HG03571 (cell line): ENCODE data around the gene COX7A2L.
A peak's percentile ranks its signal among the peaks of the same experiment; 100 is the strongest.
"Not testable (repeated sequence)": the region's sequence is repeated elsewhere in the genome, so short reads cannot be mapped to it uniquely, and the experiment has no call there.

ENCODE experiments used
- ATAC-seq: cut with Tn5 transposase; IDR thresholded peaks from one replicate; pipeline ENCODE4 v1.9.1; 2021; ENCODE audit not compliant: unreplicated experiment

COX7A2L gene, protein sequence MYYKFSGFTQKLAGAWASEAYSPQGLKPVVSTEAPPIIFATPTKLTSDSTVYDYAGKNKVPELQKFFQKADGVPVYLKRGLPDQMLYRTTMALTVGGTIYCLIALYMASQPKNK

DNA sequence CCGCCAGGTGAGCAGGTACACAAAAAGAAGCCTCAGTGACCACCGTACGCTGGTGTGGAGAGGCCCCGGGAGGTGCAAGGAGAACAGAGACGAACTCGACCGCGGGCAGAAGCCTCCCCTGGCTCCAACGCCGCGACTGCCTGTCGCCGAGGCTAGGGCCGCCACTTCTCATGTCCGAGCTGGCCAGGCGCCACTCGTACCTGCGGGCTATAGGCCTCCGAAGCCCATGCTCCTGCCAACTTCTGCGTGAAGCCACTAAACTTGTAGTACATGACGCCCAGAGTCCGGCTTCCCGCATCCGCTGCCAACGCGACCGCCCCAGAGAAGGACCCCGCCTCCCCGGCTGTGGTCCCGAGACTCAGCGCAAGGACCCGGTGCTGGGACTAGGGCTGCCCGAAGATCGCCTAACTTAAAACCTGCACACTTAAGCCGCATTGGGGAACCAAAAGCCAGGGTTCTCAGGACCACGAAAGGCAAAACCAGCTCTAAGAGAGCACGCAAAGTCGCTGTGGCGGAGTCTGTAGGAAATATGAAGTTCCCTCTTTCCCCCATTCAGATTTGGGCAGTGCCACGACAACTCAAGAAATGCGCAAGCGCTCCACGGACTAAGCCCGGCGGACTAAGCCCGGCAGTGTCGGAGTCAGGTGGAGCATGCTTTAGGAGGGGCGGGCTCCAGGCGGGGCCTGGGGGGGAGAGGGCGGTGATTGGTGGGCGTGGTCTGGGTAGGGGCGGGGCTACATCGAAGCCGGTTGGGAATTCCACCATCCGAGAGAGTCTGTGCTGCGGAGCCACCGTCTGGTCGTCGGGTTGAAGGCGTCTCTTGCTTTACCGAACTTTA, at the start of gene COX7A2L:
Gene COX7A2L (minus strand): TSS at position 328 of the 838 bp plus-strand sequence. CDS start 56 bp downstream, at position 272.
- peak; percentile 93 for ATAC-seq

DNA sequence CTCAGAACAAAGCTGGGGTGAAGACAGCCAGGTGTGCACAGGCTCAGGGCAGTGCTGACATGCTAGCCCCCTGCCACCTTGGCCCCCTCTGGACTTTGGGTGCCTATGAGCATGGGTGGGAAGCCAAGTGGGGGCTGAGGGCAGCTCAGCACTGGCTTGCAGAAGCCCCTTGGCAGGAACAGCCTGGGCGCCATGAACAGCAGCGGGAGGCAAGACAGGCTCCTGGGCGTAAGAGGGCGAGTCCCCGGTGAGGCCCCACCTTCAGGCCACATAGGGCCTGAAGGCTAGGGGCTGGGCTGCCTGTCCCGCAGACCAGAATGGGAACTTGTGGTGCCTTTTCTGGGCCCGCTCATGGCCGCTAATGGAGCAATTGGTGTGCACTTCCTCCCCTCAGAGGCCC, 47.0 kb upstream of the COX7A2L start:
- ATAC-seq: no peak

DNA sequence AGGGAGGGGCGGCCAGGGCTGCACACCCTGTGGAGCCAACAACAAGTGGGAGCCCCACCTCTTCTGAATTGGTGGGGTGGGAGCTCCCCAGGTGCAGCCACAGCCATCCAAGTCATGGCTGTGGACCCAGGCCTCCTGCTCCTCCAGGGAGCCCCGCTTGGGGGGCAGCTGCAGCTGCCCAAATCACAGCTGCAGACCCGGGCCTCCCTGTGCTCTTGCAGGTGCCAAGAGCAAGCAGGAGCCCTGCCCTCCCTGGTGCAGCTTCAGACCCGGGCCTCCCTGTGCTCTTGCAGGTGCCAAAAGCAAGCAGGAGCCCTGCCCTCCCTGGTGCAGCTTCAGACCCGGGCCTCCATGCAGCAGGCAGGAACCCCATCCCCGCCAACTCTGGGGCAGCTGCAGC, 46.5 kb upstream of the COX7A2L start:
- ATAC-seq: no peak

DNA sequence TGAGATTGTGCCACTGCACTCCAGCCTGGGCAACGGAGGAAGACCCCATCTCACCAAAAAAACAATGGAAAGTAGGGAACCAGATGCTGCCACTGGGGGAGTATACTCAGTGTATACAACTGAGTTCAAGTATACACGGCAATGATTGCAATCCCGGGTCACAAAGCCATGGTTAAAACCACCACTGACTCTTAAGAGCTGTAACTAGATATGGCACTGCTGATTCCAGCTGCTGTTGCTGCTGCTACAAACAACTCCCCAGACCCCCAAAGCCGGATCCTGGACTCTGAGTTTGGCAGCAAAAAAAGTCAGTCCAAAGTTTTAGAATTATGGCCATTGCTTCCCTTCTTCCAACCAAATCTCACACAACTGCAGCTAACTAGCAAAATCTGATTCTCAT, 43.7 kb upstream of the COX7A2L start:
- no peak for ATAC-seq

DNA sequence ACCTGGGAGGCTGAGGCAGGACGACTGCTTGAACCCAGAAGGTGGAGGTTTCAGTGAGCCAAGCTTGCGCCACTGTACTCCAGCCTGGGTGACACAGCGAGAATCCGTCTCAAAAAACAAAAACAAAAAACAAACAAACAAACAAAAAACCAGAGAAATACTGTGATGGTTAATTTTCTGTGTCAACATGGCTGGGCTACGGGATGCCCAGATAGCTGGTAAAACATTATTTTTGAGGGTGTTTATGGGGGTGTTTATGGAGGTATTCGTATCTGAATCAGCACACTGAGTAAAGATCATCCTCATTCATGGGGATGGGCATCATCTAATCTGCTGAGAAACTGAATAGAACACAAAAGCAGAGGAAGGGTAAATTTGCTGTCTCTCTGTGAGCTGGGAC, 40.8 kb upstream of the COX7A2L start:
- no peak for ATAC-seq

DNA sequence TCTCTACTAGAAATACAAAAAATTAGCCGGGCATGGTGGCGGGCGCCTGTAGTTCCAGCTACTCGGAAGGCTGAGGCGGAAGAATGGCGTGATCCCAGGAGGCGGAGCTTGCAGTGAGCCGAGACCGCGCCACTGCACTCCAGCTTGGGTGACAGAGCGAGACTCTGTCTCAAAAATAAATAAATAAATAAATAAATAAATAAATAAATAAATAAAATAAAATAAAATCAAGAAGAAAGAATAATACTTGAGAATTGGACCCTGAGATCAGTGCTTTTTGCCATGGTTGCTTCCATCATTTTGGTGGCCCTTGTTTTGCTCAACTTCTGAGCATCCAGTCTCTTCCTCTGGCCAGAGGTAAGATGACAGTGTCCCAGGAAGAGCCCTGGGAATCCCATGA, 37.0 kb upstream of the COX7A2L start:
- ATAC-seq: not testable (repeated sequence)

DNA sequence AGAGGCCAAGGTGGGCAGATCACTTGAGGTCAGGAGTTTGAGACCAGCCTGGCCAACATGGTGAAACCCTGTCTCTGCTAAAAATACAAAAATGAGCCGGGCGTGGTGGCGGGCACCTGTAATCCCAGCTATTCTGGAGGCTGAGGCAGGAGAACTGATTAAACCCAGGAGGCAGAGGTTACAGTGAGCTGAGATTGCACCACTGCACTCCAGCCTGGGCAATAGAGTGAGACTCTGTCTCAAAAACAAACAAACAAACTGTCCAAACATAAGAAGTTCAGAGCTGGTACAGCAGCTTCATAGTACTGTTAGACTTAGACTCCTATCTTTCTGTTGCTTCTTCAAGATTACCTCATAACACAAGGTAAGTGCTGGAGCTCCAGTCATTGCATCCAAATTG, 32.3 kb upstream of the COX7A2L start:
- ATAC-seq: not testable (repeated sequence)

DNA sequence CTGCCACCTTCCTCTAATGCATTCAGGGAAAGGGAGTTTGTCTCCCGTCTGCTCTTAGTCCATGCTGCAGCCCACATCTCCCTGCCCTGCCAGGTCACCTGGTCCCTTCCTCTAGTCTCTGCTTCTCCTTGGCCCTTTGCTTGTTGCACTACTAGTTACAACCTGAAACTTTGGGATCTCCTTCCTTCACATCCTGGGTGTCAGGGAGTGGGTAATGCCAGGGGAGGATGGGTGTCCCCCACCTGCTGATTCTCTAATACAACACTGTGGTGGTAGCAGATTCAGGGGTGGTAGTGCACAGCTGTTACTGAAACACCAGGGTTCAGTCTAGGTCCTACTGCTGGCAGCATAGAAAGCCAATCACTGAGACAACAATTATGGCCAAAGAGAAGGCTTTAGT, 31.2 kb upstream of the COX7A2L start:
- no peak for ATAC-seq

DNA sequence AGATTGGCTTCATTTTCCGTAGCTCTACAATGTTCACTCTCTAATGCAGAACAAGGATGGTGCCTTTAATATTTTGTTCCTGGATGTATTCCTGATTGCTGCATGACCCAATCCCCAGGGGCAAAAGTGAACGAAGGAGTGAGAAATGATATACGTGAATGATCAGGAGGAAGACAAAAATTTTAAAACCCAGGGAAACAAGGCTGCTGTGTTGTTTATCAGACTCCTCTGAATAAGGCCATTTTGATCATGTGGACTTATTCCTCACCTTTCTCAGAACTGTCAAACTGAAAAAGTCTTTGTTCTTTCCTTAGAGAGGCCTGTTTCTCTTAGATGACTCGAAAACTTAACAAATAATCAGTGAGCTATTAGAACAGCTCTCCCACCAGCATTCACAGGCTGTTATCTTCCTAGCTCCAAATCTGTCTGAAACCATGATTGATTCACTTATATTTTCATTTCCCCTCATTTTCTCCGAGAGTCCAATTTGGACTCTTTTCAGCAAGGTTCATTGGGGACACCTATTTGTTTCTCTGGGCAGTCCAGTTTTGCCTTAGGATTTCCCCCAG, 29.5 kb upstream of the COX7A2L start:
- ATAC-seq: no peak

DNA sequence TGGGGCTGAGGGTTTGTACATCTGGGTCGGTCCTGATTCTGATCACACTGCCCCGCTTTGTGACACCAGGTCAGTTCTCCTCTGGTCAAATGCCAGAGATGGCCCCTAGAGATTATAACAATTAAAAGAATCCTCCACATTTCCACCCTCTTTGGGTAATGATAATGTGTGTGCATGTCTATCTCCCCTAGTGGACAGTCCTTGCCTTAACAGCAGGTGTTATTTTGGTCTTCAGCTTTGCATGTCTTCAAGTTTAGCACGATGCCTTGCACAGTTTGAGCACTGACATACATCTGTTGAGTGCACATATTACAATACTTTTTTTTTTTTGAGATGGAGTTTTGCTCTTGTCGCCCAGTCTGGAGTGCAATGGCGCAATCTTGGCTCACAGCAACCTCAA, 25.7 kb upstream of the COX7A2L start:
- no peak for ATAC-seq

DNA sequence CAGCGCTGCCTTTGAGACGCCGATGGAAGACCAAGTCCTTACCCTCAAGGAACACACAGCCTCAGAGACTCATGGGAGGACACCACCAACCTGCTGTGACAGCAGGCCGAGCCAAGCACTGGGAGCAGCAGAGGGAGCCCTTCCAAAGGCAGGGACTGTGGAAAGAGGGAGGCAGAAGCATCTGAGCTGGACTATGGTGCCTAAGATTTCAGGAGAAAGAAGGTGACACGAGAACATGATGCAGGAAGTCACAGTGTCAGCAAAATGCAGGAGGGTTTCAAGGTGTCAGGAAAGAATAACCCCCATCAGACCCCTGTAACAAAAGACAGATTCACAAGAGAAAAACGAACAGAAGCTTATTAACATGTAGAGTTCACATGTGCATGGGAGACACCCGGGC, 24.2 kb upstream of the COX7A2L start:
- ATAC-seq: no peak

DNA sequence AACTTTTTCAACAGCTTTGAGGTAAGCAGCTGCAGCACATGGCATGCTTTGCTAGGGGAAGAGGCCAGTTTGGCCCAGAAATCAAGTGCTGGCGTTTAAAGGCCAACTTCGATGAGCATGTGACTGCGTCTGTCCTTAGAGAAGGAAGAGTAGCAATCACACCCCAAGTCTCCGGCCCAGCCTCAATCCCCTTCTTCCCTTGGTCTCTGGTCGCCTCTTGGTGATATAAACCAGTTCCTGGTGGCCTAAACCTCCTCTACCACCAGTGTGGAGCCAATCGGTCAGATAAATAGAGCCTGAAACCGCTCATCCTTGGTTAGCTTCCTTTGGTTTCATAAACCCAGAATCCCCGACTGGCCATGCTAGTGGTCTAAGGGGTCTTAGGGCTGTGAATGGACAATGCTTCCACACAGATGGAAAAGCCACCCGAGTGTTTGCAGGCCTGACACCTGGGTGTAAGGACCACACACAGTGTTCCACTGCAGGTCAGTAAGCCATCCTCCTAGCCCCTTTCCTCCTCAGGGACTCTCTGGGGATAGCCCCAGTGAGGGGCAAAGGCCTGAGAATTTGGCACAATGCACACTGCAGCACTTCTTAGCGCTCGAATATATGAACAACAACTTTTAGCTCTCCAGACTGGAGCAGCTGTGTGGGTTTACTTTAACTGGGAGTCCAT, 23.0 kb upstream of the COX7A2L start:
- no peak for ATAC-seq

DNA sequence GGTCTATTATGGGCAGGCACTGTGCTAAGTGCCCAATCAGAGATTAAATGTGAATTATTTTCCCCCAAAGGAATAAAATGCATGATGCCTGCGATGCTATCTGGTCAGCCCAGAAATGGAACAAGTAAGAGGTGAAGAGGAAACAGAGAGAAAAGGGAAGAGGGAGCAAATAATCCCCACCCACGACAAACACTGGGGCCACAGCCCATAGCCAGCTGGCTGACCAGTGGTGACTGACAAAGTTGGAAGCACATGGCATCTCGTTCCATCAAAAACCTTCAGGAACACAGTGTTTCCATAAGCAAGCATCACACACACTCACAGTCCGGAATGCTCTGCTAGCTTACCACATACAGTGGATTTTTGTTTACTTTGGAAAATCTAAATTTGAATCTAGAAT, 21.1 kb upstream of the COX7A2L start:
- ATAC-seq: no peak

DNA sequence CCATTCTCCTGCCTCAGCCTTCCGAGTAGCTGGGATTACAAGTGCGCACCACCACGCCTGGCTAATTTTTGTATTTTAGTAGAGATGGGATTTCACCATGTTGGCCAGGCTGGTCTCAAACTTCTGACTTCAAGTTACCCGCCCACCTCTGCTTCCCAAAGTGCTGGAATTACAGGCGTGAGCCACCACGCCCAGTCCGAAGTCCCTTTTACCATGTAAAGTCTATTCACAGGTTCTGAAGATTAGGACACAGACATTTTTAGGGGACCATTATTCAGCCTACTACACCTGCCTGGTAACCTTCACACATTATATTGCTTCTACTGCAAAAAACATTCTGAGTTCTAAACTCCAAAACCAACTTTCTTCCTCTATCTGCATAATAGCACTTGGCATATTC, 19.0 kb upstream of the COX7A2L start:
- not testable (repeated sequence) for ATAC-seq

DNA sequence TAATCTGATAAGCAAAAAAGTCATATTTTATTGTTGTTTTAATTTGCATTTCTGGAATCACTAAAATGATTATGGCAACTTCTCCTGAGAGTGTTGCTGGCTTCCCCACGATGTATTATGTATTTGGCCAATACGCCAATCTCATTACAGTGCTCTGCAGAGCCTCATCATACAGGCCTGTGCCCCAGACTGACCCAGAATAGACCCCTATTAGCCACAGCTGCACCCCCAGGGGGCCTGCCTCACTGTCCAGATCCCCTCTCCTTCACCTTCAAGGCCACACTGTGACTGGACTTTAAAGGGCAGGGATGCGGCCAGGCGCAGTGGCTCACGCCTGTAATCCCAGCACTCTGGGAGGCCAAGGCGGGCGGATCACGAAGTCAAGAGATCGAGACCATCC, 17.4 kb upstream of the COX7A2L start:
- ATAC-seq: no peak

DNA sequence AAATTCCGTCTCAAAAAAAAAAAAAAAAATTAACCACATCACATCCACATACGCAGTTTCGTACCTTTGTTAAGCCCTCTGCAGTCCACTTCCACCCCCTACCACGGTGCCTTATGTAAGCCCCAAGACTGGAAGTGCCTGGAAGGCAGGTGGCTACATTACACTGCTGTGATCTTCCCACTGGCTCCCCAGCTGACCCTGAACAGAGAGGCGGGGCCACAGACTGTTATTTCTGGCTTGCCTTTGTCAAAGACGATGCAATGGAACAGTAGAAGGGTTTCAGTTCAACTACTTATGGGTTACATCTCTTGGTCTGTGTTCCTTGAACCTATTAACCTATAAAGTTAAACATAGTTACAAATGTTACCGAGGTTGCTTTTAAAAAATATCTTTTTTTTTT, 15.7 kb upstream of the COX7A2L start:
- no peak for ATAC-seq

DNA sequence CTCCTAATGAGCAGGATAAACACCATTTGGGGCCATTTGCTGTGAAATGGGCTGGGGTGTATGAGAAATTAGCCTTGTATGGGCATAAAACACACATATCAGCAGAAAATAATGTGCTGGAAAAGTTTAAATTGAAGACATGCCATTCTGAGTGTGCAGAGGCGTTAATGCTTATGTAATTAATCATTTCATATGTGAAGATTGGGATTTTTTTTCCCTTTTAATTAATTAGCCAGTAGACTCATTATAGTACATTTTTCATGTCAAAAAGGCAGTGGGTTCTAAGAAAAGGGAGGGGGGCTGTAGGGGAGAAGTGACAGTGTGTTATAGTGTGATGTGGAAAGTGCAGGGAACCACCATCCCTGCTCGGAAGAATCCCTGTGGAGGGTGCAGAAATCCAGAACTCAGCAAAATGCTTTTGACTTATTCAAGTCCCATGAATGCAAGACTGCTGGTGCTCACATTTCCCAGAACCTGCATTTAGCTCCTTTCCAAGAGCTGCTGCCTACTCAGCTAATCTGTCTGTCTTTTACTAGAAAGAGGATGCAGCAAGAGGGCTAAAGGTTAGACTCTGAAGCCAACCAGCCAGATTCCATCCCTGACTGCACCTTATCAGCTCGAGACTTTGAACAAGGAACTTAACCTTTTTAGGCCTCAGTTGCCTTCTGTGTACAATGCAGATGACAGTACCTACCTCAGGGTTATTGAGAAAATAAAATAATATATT, 11.6 kb upstream of the COX7A2L start:
- no peak for ATAC-seq

DNA sequence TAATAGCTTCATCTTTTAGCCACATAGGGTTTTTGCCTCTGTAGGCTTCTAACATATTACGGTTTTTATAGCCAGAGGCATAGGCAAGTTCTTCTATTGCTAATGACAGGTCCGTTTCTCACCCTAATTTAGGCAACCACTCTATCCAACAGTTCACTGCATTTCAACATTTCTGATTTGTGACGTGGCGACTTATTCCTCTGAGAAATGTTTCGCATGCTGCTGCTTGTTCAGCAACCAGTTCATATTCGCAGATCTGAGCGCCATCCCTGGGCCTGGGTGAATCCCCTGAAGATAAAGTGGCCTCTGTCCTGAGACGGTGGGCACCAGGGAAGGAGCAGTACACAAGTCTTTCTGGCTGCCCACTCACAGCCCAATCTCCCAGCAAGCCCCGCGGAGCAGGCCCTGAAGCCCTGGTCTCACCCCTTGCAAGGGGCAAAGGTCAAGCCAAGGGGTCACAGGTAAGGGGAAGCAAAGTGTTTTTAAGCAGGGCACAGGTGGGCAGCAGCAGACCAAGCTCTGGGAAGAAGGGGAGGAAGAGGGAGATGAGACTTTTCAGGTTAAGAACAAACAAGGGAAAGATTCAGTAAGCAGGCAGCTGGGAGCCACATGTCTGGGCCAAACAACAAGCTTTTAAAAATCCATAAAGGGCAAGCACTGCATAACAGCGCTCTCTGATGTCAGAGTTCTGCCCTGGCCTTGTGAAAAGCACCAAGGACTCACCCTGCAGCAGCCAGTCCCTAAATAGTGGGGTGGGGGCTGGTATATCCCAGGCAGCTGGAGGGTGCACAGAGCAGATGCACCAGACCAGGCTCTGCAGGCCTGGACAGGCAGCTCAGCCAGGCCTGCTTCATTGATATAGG, 10.8 kb upstream of the COX7A2L start:
- no peak for ATAC-seq

DNA sequence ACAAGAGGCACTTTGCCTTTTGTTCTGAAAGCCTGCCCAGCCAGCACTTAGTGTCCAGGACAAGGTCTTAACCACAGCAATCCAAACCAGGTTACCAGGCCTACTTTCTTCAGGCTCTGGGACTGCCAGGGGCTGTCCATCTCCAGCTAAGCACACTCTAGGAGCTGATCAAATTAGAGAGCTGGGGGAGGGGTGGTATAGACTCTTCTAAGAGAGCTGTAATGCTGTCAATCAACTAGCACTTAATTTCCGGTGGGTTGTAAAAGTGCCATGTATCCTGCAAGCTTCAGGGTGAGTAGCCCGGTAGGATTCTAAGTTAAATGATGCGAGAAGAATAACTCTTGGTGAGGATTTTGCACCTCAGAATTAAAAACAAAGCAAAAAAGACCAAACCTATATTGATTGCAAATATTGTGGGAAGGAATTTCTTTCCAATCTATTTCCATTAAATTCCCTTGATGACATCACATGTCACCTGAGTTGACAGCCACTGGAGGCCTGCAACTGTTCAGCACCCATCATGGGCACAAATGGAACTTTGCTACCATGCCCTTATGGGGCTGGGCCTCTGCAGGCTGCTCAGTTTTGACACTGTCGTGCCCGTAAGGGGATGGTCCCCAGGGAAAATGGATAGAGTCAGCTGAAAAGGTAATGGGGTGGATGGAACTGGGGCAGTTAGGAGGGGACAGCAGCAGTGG, 8.7 kb upstream of the COX7A2L start:
- no peak for ATAC-seq
